H9 (cell line): ENCODE measurements around the gene SLC17A2. TPM values are rescaled to one million over a fixed set of nuclear protein-coding genes. Genes with fewer than 3 reads are reported as not detected.

Experiments used
- DNase-seq: peaks from one replicate; pipeline ENCODE4 v3.0.0-alpha.2; 2017
- H2AFZ ChIP-seq: one replicate; pipeline ENCODE4 v1.6.1; 2013; ENCODE audit warnings: mild to moderate bottlenecking, low read length, control low read depth, moderate library complexity
- H2AK5ac ChIP-seq: 2 replicates; pipeline ENCODE4 v1.6.1; 2013; ENCODE audit warnings: low read length, control low read depth, mixed read lengths; ENCODE audit not compliant: insufficient read length
- H2BK120ac ChIP-seq: one replicate; pipeline ENCODE4 v1.6.1; 2013; ENCODE audit warnings: low read depth, mild to moderate bottlenecking, low read length, control low read depth, inconsistent platforms; ENCODE audit not compliant: poor library complexity, severe bottlenecking
- H2BK12ac ChIP-seq: 2 replicates; pipeline ENCODE4 v1.6.1; 2013; ENCODE audit warnings: low read length, control low read depth, mixed read lengths, low read depth; ENCODE audit not compliant: insufficient read length
- H2BK15ac ChIP-seq: 2 replicates; pipeline ENCODE4 v1.6.1; 2013; ENCODE audit warnings: low read depth, low read length, control low read depth
- H2BK20ac ChIP-seq: one replicate; pipeline ENCODE4 v1.6.1; 2013; ENCODE audit warnings: low read depth, mild to moderate bottlenecking, low read length, control low read depth, inconsistent platforms; ENCODE audit not compliant: poor library complexity, severe bottlenecking
- H2BK5ac ChIP-seq: 2 replicates; pipeline ENCODE4 v1.6.1; 2013; ENCODE audit warnings: low read length, control low read depth, mixed read lengths; ENCODE audit not compliant: insufficient read length
- H3K14ac ChIP-seq: 2 replicates; pipeline ENCODE4 v1.6.1; 2013; ENCODE audit warnings: low read length, control low read depth; ENCODE audit not compliant: insufficient read depth
- H3K18ac ChIP-seq: 2 replicates; pipeline ENCODE4 v1.6.1; 2013; ENCODE audit warnings: low read depth, mild to moderate bottlenecking, mixed read lengths, low read length, control low read depth; ENCODE audit not compliant: insufficient read length
- H3K23ac ChIP-seq: 2 replicates; pipeline ENCODE4 v1.6.1; 2013; ENCODE audit warnings: low read length, control low read depth, mixed read lengths, low read depth; ENCODE audit not compliant: insufficient read length
- H3K23me2 ChIP-seq: 2 replicates; pipeline ENCODE4 v1.6.1; 2013; ENCODE audit warnings: low read depth, mild to moderate bottlenecking, mixed read lengths, low read length, control low read depth; ENCODE audit not compliant: insufficient read length, poor library complexity, severe bottlenecking
- H3K27ac ChIP-seq: 2 replicates; pipeline ENCODE4 v1.5.1; 2013; ENCODE audit warnings: low read length, control low read depth, mixed read lengths, low read depth; ENCODE audit not compliant: insufficient read length
- H3K27me3 ChIP-seq: 2 replicates; pipeline ENCODE4 v1.6.1; 2013; ENCODE audit warnings: low read length, control low read depth, inconsistent platforms; ENCODE audit not compliant: insufficient read depth
- H3K4ac ChIP-seq: 2 replicates; pipeline ENCODE4 v1.6.1; 2013; ENCODE audit warnings: low read depth, mild to moderate bottlenecking, control low read depth, inconsistent platforms, low read length, moderate library complexity
- H3K4me1 ChIP-seq: 2 replicates; pipeline ENCODE4 v1.6.1; 2013; ENCODE audit warnings: low read length, control low read depth, inconsistent platforms; ENCODE audit not compliant: insufficient read depth
- H3K4me2 ChIP-seq: 2 replicates; pipeline ENCODE4 v1.6.1; 2013; ENCODE audit warnings: low read length, control low read depth, mixed read lengths; ENCODE audit not compliant: insufficient read length, insufficient read depth
- H3K56ac ChIP-seq: 2 replicates; pipeline ENCODE4 v1.6.1; 2013; ENCODE audit warnings: low read depth, mild to moderate bottlenecking, mixed read lengths, low read length, control low read depth; ENCODE audit not compliant: insufficient read length
- H3K79me1 ChIP-seq: 2 replicates; pipeline ENCODE4 v1.6.1; 2013; ENCODE audit warnings: low read depth, mild to moderate bottlenecking, moderate library complexity, low read length, control low read depth, inconsistent platforms; ENCODE audit not compliant: insufficient read depth, poor library complexity, severe bottlenecking
- H3K79me2 ChIP-seq: 2 replicates; pipeline ENCODE4 v1.6.1; 2013; ENCODE audit warnings: low read length, control low read depth, inconsistent platforms; ENCODE audit not compliant: insufficient read depth
- H3K9ac ChIP-seq: 2 replicates; pipeline ENCODE4 v1.6.1; 2013; ENCODE audit warnings: low read length, control low read depth, mixed read lengths; ENCODE audit not compliant: insufficient read length; ENCODE audit errors: extremely low read depth
- H3K9me3 ChIP-seq: one replicate; pipeline ENCODE4 v1.6.1; 2013; ENCODE audit warnings: low read depth, low read length, inconsistent platforms; ENCODE audit not compliant: control insufficient read depth
- H3T11ph ChIP-seq: one replicate; pipeline ENCODE4 v1.6.1; 2013; ENCODE audit warnings: mild to moderate bottlenecking, low read length, control low read depth, inconsistent platforms
- H4K20me1 ChIP-seq: one replicate; pipeline ENCODE4 v1.6.1; 2013; ENCODE audit not compliant: control insufficient read depth, insufficient read length, insufficient read depth
- H4K5ac ChIP-seq: 2 replicates; pipeline ENCODE4 v1.6.1; 2013; ENCODE audit warnings: low read depth, mild to moderate bottlenecking, mixed read lengths, low read length, control low read depth; ENCODE audit not compliant: insufficient read length
- H4K8ac ChIP-seq: replicated peaks from 2 replicates; pipeline ENCODE4 v1.6.1; 2013; ENCODE audit warnings: low read length, control low read depth, mixed read lengths, low read depth; ENCODE audit not compliant: insufficient read length
- H4K91ac ChIP-seq: 2 replicates; pipeline ENCODE4 v1.6.1; 2013; ENCODE audit warnings: low read depth, mild to moderate bottlenecking, moderate library complexity, mixed read lengths, low read length, control low read depth; ENCODE audit not compliant: insufficient read length
- H3K27ac Mint-ChIP-seq, 3 experiments: 2 replicates in 2 of 3; 3 replicates in 1 of 3; pipeline ENCODE4 v1.8.0; 2020 to 2021; ENCODE audit warnings: mixed read lengths in 3 of 3, mild to moderate bottlenecking in 1 of 3, moderate library complexity in 1 of 3
- H3K27me3 Mint-ChIP-seq: 2 replicates; pipeline ENCODE4 v1.8.0; 2021; ENCODE audit warnings: low read depth, mild to moderate bottlenecking, moderate library complexity, mixed read lengths
- H3K36me3 Mint-ChIP-seq, 3 experiments: 2 replicates in 2 of 3; 3 replicates in 1 of 3; pipeline ENCODE4 v1.8.0; 2020 to 2021; ENCODE audit warnings: low read depth in 3 of 3, mixed read lengths in 3 of 3; ENCODE audit not compliant: insufficient read depth in 1 of 3
- H3K4me1 Mint-ChIP-seq, 2 experiments: 2 replicates each; pipeline ENCODE4 v1.8.0; 2020; ENCODE audit warnings: mixed read lengths in 2 of 2
- H3K4me3 Mint-ChIP-seq, 2 experiments: 2 replicates in 1 of 2; 3 replicates in 1 of 2; pipeline ENCODE4 v1.8.0; 2020 to 2021; ENCODE audit warnings: mild to moderate bottlenecking in 2 of 2, mixed read lengths in 2 of 2, moderate library complexity in 1 of 2
- H3K9me3 Mint-ChIP-seq, 2 experiments: 2 replicates in 1 of 2; 3 replicates in 1 of 2; pipeline ENCODE4 v1.8.0; 2020; ENCODE audit warnings: mild to moderate bottlenecking in 2 of 2, mixed read lengths in 2 of 2, moderate library complexity in 1 of 2
- WGBS: extraction: QIAGEN DNeasy Blood & Tissue Kit; methylation state at CpG from one replicate; pipeline ENCODE4 v1.1.7; 2013; ENCODE audit warnings: missing lambda C conversion rate, low lambda C conversion rate, mixed read lengths; ENCODE audit not compliant: insufficient read length; ENCODE audit errors: extremely low coverage; 5-methylcytosine and 5-hydroxymethylcytosine counted together
- total RNA-seq: library from RNA; stranded (reverse); gene quantifications from 2 replicates; pipeline ENCODE4 v1.2.1, GENCODE V29; 2021
- TF ChIP-seq, protein P1 (sequence below): fragments of 200-600 bp; sonication (generic); conservative IDR thresholded peaks from 3 replicates; pipeline ENCODE4 v1.8.0; 2021; ENCODE audit warnings: antibody characterized with exemption, mild to moderate bottlenecking

Gene SLC17A2
- total RNA-seq, 1 experiment from 2014 or later = not detected

DNA sequence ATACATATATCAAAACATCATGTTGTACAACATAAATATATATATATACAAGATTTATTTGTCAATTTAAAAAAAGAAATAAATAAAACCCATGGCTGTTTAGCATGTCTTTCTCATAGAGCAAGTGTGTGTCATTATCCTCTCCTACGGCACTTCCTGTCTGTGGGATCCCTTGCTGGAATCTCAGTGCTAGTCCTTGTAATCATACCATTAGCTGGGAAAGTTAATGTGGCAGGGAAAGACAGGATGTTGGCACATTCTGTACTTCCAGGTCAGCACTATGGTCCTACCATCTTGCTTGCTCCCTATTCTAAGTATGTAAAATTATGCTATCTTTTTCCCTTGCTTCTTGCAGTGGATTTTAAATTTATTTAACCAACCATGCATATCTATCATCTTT is 47.0 kb downstream of the SLC17A2 start:
- TF ChIP-seq, protein P1, sequence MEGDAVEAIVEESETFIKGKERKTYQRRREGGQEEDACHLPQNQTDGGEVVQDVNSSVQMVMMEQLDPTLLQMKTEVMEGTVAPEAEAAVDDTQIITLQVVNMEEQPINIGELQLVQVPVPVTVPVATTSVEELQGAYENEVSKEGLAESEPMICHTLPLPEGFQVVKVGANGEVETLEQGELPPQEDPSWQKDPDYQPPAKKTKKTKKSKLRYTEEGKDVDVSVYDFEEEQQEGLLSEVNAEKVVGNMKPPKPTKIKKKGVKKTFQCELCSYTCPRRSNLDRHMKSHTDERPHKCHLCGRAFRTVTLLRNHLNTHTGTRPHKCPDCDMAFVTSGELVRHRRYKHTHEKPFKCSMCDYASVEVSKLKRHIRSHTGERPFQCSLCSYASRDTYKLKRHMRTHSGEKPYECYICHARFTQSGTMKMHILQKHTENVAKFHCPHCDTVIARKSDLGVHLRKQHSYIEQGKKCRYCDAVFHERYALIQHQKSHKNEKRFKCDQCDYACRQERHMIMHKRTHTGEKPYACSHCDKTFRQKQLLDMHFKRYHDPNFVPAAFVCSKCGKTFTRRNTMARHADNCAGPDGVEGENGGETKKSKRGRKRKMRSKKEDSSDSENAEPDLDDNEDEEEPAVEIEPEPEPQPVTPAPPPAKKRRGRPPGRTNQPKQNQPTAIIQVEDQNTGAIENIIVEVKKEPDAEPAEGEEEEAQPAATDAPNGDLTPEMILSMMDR = no peak
- H3K18ac ChIP-seq = no peak overlapping the region
- H3T11ph ChIP-seq = no peak overlapping the region
- no peak overlapping the region for H4K8ac ChIP-seq
- WGBS = no CpG with 5 or more reads among the region's 1 CpG
- no peak overlapping the region for H2BK20ac ChIP-seq
- H2BK5ac ChIP-seq = no peak overlapping the region
- H2AK5ac ChIP-seq = no peak overlapping the region
- H3K14ac ChIP-seq = no peak overlapping the region
- no peak overlapping the region for H2BK120ac ChIP-seq
- no peaks in the 10 kb centered on the region for H3K9me3 ChIP-seq
- H3K27ac ChIP-seq = no peak overlapping the region
- no peak overlapping the region for H2BK15ac ChIP-seq
- H3K4me2 ChIP-seq = no peak overlapping the region
- no peaks in the 10 kb centered on the region for H3K79me2 ChIP-seq
- no peaks in the 10 kb centered on the region for H3K4me1 ChIP-seq
- H4K91ac ChIP-seq = no peak overlapping the region
- H2BK12ac ChIP-seq = no peak overlapping the region
- Mint-ChIP-seq H3K9me3 (no peaks in the 10 kb centered on the region; a peak in 1 of 5 replicates), H3K36me3 (no peaks in the 10 kb centered on the region), H3K27me3 (peaks cover 9% of the 10 kb centered on the region), H3K27ac (no peak overlapping the region), H3K4me3 (no peak overlapping the region), H3K4me1 (peaks cover 2 to 3% of the 10 kb centered on the region in 2 experiments; a peak in 2 of 4 replicates)
- no peaks in the 10 kb centered on the region for H3K23me2 ChIP-seq
- H3K79me1 ChIP-seq = no peaks in the 10 kb centered on the region
- no peak overlapping the region for H3K23ac ChIP-seq
- no peak overlapping the region for H3K4ac ChIP-seq
- no peak for DNase-seq
- no peaks in the 10 kb centered on the region for H4K20me1 ChIP-seq
- H3K27me3 ChIP-seq = no peaks in the 10 kb centered on the region
- no peak overlapping the region for H3K9ac ChIP-seq
- no peak overlapping the region for H4K5ac ChIP-seq
- H2AFZ ChIP-seq = no peak overlapping the region
- no peak overlapping the region for H3K56ac ChIP-seq
